GM12874 (cell line): ENCODE data around the gene PANK1.

Experiments
- TF ChIP-seq, protein P1 (sequence below): IDR thresholded peaks from 2 replicates; pipeline ENCODE4 v1.5.1; 2011; ENCODE audit warnings: low read depth, mild to moderate bottlenecking, control low read depth, low read length, moderate library complexity; ENCODE audit not compliant: insufficient read depth

The PANK1 gene

GRCh38 chr10:89652806-89653370 lies 7.8 kb upstream of the PANK1 start:
- TF ChIP-seq, protein P1, sequence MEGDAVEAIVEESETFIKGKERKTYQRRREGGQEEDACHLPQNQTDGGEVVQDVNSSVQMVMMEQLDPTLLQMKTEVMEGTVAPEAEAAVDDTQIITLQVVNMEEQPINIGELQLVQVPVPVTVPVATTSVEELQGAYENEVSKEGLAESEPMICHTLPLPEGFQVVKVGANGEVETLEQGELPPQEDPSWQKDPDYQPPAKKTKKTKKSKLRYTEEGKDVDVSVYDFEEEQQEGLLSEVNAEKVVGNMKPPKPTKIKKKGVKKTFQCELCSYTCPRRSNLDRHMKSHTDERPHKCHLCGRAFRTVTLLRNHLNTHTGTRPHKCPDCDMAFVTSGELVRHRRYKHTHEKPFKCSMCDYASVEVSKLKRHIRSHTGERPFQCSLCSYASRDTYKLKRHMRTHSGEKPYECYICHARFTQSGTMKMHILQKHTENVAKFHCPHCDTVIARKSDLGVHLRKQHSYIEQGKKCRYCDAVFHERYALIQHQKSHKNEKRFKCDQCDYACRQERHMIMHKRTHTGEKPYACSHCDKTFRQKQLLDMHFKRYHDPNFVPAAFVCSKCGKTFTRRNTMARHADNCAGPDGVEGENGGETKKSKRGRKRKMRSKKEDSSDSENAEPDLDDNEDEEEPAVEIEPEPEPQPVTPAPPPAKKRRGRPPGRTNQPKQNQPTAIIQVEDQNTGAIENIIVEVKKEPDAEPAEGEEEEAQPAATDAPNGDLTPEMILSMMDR: no peak

DNA sequence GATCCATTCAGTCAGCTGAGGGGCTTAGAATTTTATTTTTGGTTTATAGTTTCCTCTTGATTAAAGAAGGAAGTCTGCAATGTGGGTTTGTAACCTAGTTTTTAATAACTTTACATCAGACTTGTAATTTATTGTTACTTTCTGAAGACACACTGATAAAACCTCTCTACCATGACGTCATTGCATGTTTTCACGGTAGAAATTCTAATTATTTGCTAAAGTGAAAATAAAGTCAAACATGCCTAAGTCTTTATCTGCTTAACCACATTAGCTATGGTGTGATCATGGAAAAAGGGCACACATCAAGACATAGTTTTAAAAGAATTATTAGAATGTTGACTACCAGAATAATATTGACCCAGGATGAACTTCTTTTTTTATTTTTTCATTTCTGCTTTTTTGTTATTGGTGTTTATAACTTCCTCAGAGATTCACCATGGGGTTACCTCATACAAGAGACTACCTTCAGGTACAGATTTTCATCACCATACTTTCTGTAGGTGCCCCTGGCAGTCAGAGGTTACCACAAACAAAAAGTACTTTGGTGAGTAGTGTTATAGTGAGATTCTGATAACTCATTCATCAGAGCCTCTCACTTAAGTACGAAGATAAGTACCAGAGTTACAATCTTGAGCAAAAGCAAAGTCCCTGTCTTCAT lies 7.0 kb upstream of the PANK1 start:
- TF ChIP-seq, protein P1: no peak

DNA sequence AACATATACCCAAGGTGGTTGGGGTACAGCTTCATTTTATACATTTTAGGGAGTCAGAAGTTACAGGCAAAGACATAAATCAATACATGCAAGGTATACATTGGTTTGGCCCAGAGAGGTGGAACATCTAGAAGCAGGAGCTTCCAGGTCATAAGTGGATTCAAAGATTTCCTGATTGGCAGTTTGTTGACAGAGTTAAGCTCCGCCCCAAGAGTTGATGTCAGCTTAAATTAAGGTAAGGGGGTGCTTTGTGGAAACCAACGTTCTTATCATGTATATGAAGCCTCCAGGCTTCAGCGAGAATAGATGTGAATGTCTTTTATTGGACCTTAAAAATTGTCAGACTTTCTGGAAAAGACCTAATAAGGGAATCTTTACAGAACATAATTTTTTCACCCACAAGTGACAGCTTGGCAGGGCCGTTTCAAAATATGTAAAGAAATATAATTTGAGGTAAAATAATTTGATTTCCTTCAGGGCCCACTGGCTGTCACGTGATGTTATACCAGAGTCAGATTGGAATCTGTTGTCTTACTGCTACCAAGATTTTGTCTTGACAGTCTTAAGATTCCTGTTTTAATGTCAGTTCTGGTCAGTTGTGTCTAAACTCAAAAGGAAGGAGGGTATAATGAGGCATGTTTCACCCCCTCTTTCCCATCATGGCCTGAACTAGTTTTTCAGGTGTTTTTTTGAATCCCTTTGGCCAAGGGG lies 6.3 kb upstream of the PANK1 start:
- TF ChIP-seq, protein P1: no peak

DNA sequence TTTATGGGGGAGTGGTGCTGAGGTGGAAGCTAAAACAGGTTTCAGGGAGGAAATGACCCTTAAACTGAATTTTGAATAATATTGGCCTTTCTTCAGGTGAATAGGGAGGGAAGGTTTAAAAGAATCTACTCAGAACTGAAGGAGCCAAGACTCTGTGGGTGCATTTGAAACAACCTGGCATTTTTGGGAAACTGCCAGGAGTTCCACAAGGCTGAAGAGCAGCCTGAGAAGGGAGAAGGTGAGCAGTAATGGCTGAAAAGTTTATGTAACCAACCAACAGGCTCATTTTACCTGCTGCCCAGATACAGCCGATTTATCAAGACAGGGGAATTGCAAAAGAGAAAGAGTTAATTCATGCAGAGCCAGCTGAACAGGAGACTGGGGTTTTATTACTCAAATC lies 4.0 kb upstream of the PANK1 start:
- TF ChIP-seq, protein P1: no peak

- TF ChIP-seq, protein P1: no peak
Observed at GRCh38 chr10:89648074-89648473, 3.0 kb upstream of the PANK1 start.

- TF ChIP-seq, protein P1: no peak
Observed at GRCh38 chr10:89646889-89647657, 2.0 kb upstream of the PANK1 start.

DNA sequence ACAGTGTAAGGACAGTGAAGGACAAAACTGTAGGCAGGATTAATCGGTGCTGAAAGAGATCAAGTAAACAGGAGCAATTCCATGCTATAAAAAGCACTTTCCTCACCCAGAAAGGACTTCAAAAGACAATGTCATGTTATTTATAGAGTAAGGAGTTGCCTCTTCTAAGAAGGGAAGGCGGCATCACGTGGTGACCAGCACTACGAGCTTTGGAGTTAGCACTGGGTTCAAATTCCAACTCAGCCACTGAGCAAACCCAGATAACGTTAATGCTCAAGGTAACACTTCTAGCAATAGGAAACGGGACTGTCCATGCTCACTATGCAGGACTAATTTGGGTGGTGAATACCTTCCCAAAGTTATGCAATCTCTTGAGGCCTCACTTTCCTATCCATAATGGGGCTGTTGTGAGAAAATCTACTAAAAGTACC lies 715 bp upstream of the PANK1 start:
- TF ChIP-seq, protein P1: no peak
